Measurements from ENCODE around the gene ADM5.

Gene ADM5

DNA sequence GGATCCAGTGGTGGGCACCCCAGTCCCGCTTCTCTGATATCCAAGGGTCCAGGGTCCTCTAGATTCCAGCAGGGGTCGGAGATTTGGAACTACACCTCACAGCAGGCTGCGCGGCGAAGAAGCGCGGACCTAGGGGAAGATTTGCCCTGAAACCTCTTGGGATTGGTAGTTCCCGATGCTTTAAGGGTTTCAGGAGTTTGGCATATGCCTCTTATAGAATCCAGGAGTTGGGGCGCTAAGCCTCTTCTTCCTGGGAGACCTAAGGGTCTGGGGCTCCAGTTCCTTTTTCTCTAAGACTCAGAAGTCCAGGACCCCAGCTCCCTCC lies 23.3 kb upstream of the ADM5 start:
- TF ChIP-seq, protein P1, sequence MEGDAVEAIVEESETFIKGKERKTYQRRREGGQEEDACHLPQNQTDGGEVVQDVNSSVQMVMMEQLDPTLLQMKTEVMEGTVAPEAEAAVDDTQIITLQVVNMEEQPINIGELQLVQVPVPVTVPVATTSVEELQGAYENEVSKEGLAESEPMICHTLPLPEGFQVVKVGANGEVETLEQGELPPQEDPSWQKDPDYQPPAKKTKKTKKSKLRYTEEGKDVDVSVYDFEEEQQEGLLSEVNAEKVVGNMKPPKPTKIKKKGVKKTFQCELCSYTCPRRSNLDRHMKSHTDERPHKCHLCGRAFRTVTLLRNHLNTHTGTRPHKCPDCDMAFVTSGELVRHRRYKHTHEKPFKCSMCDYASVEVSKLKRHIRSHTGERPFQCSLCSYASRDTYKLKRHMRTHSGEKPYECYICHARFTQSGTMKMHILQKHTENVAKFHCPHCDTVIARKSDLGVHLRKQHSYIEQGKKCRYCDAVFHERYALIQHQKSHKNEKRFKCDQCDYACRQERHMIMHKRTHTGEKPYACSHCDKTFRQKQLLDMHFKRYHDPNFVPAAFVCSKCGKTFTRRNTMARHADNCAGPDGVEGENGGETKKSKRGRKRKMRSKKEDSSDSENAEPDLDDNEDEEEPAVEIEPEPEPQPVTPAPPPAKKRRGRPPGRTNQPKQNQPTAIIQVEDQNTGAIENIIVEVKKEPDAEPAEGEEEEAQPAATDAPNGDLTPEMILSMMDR (IDR thresholded peaks at IDR 0.05; ENCODE audit: borderline replicate concordance, insufficient read depth, low read depth, low read length), result no peak
- peak overlapping the region; percentile 75 for H3K4me3 ChIP-seq (ENCODE audit: low read depth, low read length)

DNA sequence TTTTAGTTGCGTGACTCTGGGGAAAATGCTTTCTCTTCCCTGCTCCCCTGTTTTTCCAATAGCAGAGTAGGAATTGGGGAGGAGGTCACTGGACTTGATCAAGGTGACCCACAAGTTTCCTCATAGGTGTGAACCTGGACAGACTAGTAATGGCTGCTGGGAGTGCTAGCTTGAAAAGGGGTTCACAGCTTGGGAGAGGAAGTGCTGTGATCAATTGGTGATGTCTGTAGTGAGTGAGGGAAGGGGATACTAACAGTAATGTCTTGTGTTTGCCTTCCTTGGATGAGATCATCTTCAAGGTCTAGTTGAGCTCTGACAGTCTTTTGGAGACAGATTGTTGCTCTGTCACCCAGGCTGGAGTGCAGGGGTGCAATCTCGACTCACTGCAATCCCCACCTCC lies 21.9 kb upstream of the ADM5 start:
- TF ChIP-seq, protein P1 (IDR thresholded peaks at IDR 0.05; ENCODE audit: borderline replicate concordance, insufficient read depth, low read depth, low read length), result no peak
- no peak overlapping the region for H3K4me3 ChIP-seq (ENCODE audit: low read depth, low read length)

DNA sequence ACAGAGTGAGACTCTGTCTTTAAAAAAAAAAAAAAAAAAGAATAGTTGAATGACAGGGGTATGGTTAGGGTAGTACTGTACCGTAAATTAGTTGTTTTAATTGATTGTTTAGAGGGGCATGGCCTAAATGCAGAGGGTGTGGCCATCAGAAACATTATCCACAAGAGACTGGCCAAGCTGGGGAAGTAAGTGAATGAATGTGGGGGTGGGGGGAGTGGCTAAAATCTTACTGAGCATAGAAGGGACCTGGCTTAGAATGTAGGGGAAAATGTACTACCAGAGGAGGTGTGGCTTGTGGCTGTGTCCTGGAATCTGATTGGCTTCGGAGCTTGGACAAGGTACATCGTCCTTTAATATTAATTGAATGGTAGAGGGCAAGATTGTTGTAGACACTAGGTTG lies 19.9 kb upstream of the ADM5 start:
- H3K4me3 ChIP-seq (ENCODE audit: low read depth, low read length), result no peak overlapping the region
- TF ChIP-seq, protein P1 (IDR thresholded peaks at IDR 0.05; ENCODE audit: borderline replicate concordance, insufficient read depth, low read depth, low read length), result no peak

DNA sequence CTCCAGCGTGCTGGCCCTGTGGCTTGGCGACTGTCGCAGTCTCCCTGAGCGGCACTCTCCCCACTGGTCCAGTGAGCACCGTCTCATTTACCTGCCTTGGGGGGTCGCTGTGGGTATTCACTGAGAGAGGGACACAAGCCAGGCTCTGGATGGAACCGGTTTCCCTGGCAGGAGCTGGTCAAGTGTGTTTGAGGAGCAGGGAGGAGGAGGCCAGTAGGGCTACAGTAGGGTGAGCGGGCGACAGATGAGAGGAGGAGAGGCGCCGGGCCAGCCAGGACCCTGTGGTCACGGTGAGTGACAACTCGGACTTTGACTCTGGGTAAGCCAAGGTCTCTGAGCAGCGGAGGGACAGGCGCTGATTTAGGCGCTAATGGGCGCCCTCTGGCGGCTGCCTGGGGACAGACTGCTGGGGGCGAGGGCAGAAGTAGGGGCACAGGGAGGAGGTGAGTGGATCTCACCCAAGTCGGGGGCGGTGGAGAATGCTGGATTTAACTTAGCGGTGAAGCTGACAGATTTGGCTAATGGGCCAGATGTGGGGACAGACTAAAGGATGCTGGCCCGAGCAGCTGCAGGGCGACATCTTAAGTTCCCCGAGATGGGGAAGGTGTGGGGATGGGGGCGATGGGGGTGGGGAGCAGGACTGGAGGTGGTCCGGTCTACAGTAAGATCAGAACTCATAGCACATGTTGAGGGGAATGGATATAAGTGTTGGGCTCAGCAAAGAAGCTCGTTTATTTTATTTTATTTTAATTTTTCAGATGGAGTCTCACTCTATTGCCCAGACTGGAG lies 17.1 kb upstream of the ADM5 start:
- no peak overlapping the region for H3K4me3 ChIP-seq (ENCODE audit: low read depth, low read length)
- TF ChIP-seq, protein P1 (IDR thresholded peaks at IDR 0.05; ENCODE audit: borderline replicate concordance, insufficient read depth, low read depth, low read length), result peak; percentile 99

DNA sequence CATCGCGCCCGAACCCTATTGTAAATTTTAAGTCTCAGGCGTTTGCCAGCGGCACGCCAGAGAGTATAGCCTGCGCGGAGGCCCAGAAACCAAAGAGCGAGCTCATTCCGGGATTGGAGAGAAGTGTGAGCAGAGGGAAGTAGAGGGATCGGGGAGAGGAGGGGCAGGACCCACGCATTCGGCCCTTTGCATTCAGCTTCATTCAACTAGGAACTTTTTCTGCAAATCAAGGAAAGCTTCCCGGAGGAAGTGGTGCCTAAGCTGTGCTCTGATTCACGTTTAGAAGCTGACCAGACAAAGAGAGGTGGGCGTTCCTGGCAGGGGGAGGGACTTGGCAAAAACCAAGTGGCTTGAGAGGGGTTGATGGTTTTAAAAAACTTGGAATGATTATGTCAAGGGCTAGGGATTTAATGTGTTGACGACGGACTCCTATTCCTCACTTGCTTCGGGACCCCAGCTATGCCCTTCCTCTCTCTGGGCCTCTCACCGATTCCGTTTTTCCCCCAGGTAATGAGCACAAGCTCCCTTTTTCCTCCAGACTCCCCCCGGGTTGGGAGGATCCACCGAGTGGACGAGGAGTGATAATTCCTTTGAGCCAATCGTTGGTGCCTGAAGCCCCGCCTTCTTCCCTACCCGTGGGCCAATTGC lies 13.1 kb upstream of the ADM5 start:
- peak overlapping the region; percentile 71 for H3K4me3 ChIP-seq (ENCODE audit: low read depth, low read length)
- TF ChIP-seq, protein P1 (IDR thresholded peaks at IDR 0.05; ENCODE audit: borderline replicate concordance, insufficient read depth, low read depth, low read length), result no peak

DNA sequence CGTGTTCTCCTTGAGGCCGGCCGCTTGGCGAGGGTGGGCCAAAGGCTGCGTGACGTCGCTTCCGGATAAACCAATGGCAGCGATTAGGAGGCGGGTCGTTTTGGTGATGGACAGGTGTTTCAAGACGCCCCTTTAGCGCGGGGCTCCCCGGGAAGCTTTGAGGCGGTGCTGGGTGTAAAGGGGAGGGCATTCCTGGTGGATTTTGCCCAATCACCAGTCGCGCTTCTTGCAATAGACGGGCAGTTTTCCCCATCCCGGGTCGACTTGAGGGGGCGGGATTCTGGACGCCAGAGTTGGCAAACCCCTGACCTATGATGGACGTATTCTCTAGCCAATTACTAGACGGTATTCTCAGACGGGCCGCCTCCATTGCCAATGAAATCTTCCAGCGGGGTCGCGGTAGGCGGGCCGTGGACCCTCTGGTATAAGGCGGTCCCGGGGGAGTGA lies 12.6 kb upstream of the ADM5 start:
- TF ChIP-seq, protein P1 (IDR thresholded peaks at IDR 0.05; ENCODE audit: borderline replicate concordance, insufficient read depth, low read depth, low read length), result no peak
- H3K4me3 ChIP-seq (ENCODE audit: low read depth, low read length), result peak overlapping the region; percentile 94

Data from GM12875 (cell line).